Measurements from ENCODE around the gene DUSP6. TPM values are rescaled to one million over a fixed set of nuclear protein-coding genes. Genes with fewer than 3 reads are reported as not detected.
A peak's percentile ranks its signal among the peaks of the same experiment; 100 is the strongest.

Gene DUSP6
- total and polyA plus RNA-seq, 9 donors = 50.4 to 89.2 (median 68.1) TPM

DNA sequence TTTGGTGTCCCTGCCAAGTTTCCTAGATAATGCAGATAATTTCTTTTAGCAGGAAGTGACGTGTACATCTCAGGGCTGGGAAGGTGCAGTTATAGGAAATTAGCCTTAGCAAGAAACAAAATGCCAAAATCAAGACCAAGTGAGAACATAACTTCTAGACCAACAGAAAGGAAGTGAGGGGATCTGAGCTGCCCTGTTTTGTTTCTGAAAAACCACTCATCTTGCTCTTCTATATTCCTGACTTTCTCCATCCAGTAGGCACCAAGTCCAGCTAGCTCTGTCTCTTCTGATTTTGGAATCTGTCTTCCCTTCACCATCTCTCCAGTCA, 23.9 kb upstream of the DUSP6 start:
- Histone ChIP-seq H3K4me3 (ENCODE audit: low read length) (no peak overlapping the region), H3K9me3 (replicated peaks; ENCODE audit: control insufficient read depth, low read depth, low read length) (no peaks in the 10 kb centered on the region), H3K27me3 (ENCODE audit: control insufficient read depth, insufficient read depth, low read length) (no peaks in the 10 kb centered on the region), H3K36me3 (ENCODE audit: control insufficient read depth, insufficient read depth, low read length) (no peaks in the 10 kb centered on the region), H3K27ac (ENCODE audit: low read length) (no peak overlapping the region), H3K4me1 (ENCODE audit: control insufficient read depth, insufficient read depth, low read length) (peaks cover 5% of the 10 kb centered on the region)
- no CpG with 5 or more reads among the region's 1 CpG for WGBS (ENCODE audit: insufficient coverage)
- DNase-seq = no peak

DNA sequence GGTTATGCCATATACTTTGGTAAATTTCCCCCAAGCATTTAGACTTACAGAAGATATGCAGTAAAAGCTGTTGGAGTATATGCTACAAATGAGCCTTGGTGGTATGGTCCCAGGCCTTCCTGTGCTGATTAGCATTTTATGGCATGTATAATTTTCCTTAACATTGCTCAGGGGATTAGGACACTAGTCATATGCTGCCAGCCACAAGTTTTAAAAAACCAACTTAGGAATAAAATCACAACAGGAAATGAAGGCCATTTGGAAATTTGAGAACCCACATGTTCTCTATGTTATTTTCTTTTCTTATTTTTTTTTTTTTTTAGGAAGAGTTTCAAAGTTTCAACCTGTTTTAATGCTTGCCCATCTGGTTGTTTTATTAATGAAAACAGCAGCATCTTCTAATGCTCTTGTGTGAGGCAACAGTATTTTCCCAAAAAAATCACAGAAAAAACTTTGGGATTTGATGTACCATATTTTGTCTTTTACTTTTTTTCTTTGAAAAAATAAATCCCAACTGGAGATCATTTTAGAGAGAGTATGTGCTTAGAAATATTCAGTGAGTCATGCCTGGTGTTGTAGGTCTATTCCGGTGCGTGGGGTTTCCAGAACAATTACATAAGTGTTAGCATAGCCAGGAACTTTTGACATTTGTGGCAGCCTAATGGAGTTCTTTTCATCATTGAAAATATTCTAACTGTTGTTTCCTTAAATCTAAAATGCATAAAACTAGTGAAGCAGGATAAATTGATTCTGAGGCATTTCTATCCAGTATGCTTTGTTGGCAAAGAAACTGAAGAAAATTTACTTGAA, 21.7 kb upstream of the DUSP6 start:
- peak; percentile 83 for DNase-seq
- H3K4me3 ChIP-seq (ENCODE audit: low read length) = no peak overlapping the region
- 40% methylated on average over 2 of the region's 2 CpGs for WGBS (ENCODE audit: insufficient coverage)
- no peaks in the 10 kb centered on the region for H3K9me3 ChIP-seq (replicated peaks; ENCODE audit: control insufficient read depth, low read depth, low read length)
- peaks cover 3% of the 10 kb centered on the region for H3K4me1 ChIP-seq (ENCODE audit: control insufficient read depth, insufficient read depth, low read length)
- H3K36me3 ChIP-seq (ENCODE audit: control insufficient read depth, insufficient read depth, low read length) = no peaks in the 10 kb centered on the region
- H3K27me3 ChIP-seq (ENCODE audit: control insufficient read depth, insufficient read depth, low read length) = no peaks in the 10 kb centered on the region
- peak overlapping the region; percentile 26 for H3K27ac ChIP-seq (ENCODE audit: low read length)

DNA sequence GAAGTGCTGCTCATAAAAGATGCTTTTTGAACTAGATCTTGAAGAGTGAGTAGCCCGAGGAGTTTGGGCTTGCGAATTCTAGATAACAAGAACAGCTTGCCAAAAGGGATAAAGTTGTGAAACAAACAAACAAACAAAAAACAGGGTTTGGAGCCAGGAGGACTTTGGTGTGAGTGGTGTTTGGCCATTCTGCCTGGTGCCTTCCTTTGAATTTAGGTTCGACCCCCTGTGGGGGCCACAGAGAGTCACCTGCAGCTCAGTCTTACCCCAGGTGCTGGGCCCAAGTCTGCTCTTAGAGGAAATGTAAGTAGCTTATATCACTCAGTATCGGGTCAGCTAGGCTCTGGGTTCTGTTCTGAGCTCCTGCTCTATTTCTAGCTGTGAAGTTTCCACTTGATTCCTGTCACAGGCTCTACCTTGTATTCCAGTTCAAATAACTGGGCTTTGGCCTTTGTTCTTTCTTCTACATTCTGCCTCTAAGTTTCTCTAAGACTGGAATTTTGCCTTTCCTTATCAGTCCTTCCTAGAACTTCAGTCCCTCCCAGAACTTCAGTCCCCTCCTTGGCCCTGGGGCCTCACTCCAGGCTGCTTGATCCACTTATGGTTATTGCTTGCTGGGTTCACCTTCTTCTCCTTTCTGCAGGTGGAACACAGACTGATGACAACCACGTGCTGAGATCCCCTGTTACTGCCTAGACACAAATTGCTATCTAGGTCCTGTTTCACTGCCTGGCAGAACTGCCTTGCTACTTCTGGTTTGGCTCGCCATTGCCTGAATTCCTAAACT, 20.5 kb upstream of the DUSP6 start:
- 69% methylated on average over 2 of the region's 6 CpGs for WGBS (ENCODE audit: insufficient coverage)
- no peak for DNase-seq
- Histone ChIP-seq H3K4me1 (ENCODE audit: control insufficient read depth, insufficient read depth, low read length) (peaks cover 2% of the 10 kb centered on the region), H3K4me3 (ENCODE audit: low read length) (no peak overlapping the region), H3K27me3 (ENCODE audit: control insufficient read depth, insufficient read depth, low read length) (no peaks in the 10 kb centered on the region), H3K9me3 (replicated peaks; ENCODE audit: control insufficient read depth, low read depth, low read length) (no peaks in the 10 kb centered on the region), H3K27ac (ENCODE audit: low read length) (no peak overlapping the region), H3K36me3 (ENCODE audit: control insufficient read depth, insufficient read depth, low read length) (no peaks in the 10 kb centered on the region)

DNA sequence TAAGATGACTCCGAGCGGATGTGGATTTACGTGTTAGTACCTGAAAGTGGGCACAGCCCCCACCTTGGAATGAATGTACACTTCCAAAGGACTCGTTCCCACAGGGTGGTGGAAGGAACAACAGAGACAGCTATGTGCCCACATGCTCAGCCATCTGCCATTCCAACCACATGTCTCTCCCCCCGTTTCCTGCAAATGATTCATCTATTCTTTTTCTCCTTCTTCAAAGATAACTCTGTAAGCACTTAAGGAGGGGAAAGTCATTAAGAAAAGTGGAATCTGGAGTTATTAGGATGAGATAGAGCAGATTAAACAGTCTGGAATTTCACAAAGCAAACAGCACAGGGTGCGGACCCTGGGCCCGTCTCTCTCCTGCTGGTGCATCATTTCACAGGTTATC, 18.5 kb upstream of the DUSP6 start:
- Histone ChIP-seq H3K27ac (ENCODE audit: low read length) (no peak overlapping the region), H3K36me3 (ENCODE audit: control insufficient read depth, insufficient read depth, low read length) (no peaks in the 10 kb centered on the region), H3K4me3 (ENCODE audit: low read length) (no peak overlapping the region), H3K9me3 (replicated peaks; ENCODE audit: control insufficient read depth, low read depth, low read length) (no peaks in the 10 kb centered on the region), H3K27me3 (ENCODE audit: control insufficient read depth, insufficient read depth, low read length) (no peaks in the 10 kb centered on the region), H3K4me1 (ENCODE audit: control insufficient read depth, insufficient read depth, low read length) (peaks cover 2% of the 10 kb centered on the region)
- DNase-seq = no peak
- WGBS (ENCODE audit: insufficient coverage) = no CpG with 5 or more reads among the region's 7 CpGs

DNA sequence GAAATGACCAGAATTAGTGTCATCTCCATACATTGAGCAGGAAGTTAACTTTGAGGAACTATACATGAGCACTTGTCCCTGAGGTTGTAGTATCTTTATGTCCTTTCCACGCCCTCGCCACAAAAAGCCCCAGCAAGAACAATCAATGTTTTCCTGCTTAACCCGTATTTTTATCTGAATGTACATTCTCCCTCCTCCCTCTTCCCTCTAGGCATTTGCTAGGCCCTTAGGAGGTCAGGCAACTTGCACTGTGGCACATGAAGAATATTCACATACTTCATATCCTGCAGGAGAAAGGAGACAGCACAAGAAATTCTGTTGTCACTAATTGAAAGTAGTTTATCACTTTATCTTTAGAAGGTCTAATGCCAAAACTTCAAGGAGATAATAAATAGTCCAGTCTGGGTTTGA, 18.1 kb upstream of the DUSP6 start:
- Histone ChIP-seq H3K27me3 (ENCODE audit: control insufficient read depth, insufficient read depth, low read length) (no peaks in the 10 kb centered on the region), H3K4me1 (ENCODE audit: control insufficient read depth, insufficient read depth, low read length) (peaks cover 2% of the 10 kb centered on the region), H3K4me3 (ENCODE audit: low read length) (no peak overlapping the region), H3K9me3 (replicated peaks; ENCODE audit: control insufficient read depth, low read depth, low read length) (no peaks in the 10 kb centered on the region), H3K27ac (ENCODE audit: low read length) (no peak overlapping the region), H3K36me3 (ENCODE audit: control insufficient read depth, insufficient read depth, low read length) (no peaks in the 10 kb centered on the region)
- WGBS (ENCODE audit: insufficient coverage) = 44% methylated on average over 3 of the region's 3 CpGs
- no peak for DNase-seq

DNA sequence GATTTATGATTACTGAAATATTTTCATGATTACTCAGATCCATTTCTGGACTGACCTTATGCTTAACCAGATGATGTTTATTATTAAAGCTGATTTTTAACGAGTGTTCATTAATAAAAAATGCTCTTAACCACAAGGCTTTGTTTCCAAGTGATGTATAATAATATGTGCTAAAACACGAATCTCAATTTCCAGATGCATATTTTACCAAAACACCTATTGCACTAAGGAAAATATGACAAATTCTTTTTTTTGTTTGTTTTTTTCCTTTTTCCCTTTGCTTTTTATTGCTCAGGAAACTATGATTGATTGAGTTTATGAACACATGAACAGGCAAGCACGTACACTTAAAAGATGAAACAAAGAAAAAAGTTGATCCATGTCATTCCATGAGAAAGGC, 16.9 kb upstream of the DUSP6 start:
- H3K27me3 ChIP-seq (ENCODE audit: control insufficient read depth, insufficient read depth, low read length) = no peaks in the 10 kb centered on the region
- DNase-seq = no peak
- H3K36me3 ChIP-seq (ENCODE audit: control insufficient read depth, insufficient read depth, low read length) = no peaks in the 10 kb centered on the region
- no CpG with 5 or more reads among the region's 3 CpGs for WGBS (ENCODE audit: insufficient coverage)
- H3K4me1 ChIP-seq (ENCODE audit: control insufficient read depth, insufficient read depth, low read length) = no peaks in the 10 kb centered on the region
- H3K4me3 ChIP-seq (ENCODE audit: low read length) = no peak overlapping the region
- no peak overlapping the region for H3K27ac ChIP-seq (ENCODE audit: low read length)
- no peaks in the 10 kb centered on the region for H3K9me3 ChIP-seq (replicated peaks; ENCODE audit: control insufficient read depth, low read depth, low read length)

DNA sequence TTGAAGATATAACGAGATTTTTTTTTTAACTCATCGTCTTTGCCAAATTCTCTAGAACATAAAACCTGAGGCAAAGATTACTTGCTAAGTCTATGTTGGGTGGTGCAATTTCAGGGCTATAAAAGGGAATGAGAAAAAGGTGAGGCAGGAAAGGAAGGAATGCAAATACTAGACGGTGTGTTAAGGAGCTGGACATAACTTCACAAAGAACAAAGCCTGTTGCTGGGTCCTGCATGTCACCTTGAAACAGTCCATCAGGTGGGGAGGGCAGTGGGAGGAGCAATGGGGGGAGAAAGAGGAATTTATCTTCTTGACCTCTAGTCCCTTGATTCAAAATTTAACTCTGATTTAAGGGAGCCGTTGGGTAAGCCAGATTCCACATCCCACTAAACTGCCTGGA, 16.1 kb upstream of the DUSP6 start:
- Histone ChIP-seq H3K27me3 (ENCODE audit: control insufficient read depth, insufficient read depth, low read length) (no peaks in the 10 kb centered on the region), H3K4me1 (ENCODE audit: control insufficient read depth, insufficient read depth, low read length) (no peaks in the 10 kb centered on the region), H3K9me3 (replicated peaks; ENCODE audit: control insufficient read depth, low read depth, low read length) (no peaks in the 10 kb centered on the region), H3K4me3 (ENCODE audit: low read length) (no peak overlapping the region), H3K27ac (ENCODE audit: low read length) (no peak overlapping the region), H3K36me3 (ENCODE audit: control insufficient read depth, insufficient read depth, low read length) (no peaks in the 10 kb centered on the region)
- DNase-seq = no peak
- WGBS (ENCODE audit: insufficient coverage) = 40% methylated on average over 1 of the region's 4 CpGs

DNA sequence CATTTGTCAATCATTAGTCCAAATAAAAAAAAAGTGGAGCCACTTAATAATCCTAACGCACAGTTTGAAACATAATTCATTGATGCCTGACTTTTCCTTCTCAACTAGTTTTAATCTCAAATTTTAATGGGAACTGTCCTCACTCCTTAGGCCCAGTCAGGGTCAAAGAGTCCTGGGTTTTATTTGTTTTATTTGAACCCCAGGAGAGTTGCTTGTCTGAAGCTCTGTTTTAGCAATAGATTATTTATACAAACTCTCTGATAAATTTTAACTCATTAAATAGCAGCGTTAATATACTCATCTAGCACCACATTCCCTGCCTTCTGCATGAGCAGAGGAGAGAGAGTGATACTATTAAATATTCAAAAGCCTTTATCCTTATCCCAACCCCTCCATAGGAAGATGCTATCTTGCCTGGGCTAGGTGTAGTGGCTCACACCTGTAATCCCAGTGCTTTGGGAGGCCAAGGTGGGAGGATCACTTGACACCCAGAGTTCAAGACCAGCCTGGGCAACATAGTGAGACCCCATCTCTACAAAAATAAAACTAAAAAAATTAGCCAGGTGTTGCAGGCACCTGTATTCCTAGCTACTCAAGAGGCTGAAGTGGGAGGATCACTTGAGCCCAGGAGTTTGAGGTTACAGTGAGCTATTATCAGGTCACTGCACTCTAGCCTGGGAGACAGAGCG, 14.5 kb upstream of the DUSP6 start:
- no peak for DNase-seq
- H3K4me1 ChIP-seq (ENCODE audit: control insufficient read depth, insufficient read depth, low read length) = no peaks in the 10 kb centered on the region
- no CpG with 5 or more reads among the region's 3 CpGs for WGBS (ENCODE audit: insufficient coverage)

DNA sequence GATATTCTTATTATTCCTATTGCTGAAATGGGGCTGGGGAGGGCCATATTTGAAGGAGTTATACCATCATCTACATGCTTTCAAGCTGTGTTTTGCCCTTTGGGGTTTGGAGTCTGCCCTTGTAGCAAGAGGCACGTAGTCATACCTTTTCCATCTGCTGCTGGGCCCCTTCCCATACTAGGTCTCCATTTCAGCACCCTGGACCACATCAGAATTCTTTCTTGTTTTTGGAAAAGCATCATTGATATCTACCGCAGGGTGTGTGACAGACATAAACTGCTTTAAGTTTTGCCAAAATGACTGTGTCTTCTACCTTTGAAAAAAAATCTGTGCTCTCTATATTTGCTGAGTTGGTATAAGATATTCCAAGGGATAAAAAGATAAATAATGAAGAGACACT, 12.3 kb upstream of the DUSP6 start:
- Histone ChIP-seq H3K9me3 (replicated peaks; ENCODE audit: control insufficient read depth, low read depth, low read length) (no peaks in the 10 kb centered on the region), H3K4me3 (ENCODE audit: low read length) (no peak overlapping the region), H3K36me3 (ENCODE audit: control insufficient read depth, insufficient read depth, low read length) (no peaks in the 10 kb centered on the region), H3K27ac (ENCODE audit: low read length) (no peak overlapping the region), H3K4me1 (ENCODE audit: control insufficient read depth, insufficient read depth, low read length) (no peaks in the 10 kb centered on the region), H3K27me3 (ENCODE audit: control insufficient read depth, insufficient read depth, low read length) (no peaks in the 10 kb centered on the region)
- no peak for DNase-seq
- WGBS (ENCODE audit: insufficient coverage) = 80% methylated on average over 2 of the region's 2 CpGs

More for the DNA sequence above, 14.5 kb upstream of the DUSP6 start:
- no peaks in the 10 kb centered on the region for H3K27me3 ChIP-seq (ENCODE audit: control insufficient read depth, insufficient read depth, low read length)
- no peaks in the 10 kb centered on the region for H3K36me3 ChIP-seq (ENCODE audit: control insufficient read depth, insufficient read depth, low read length)
- no peak overlapping the region for H3K27ac ChIP-seq (ENCODE audit: low read length)
- H3K9me3 ChIP-seq (replicated peaks; ENCODE audit: control insufficient read depth, low read depth, low read length) = no peaks in the 10 kb centered on the region
- no peak overlapping the region for H3K4me3 ChIP-seq (ENCODE audit: low read length)

DNA sequence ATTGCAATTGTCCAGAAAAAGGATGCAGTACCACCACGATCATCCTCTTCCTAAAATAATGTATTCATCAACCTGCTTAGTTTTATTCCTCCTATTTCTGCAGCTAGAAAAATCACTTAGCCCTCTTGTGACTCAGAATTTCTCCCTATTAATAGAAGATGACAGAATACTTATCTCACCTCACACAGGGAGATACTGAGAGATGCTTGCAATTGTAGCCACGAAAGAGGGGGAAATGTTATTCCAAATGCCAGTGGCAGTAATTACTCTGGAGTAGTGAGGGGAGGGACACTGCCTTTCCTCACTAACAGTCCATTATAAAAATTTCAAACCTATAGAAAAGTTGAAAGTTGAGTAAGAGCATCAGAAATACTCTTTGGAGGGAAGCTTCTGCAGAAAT, 11.8 kb upstream of the DUSP6 start:
- Histone ChIP-seq H3K36me3 (ENCODE audit: control insufficient read depth, insufficient read depth, low read length) (no peaks in the 10 kb centered on the region), H3K27me3 (ENCODE audit: control insufficient read depth, insufficient read depth, low read length) (no peaks in the 10 kb centered on the region), H3K4me3 (ENCODE audit: low read length) (no peak overlapping the region), H3K9me3 (replicated peaks; ENCODE audit: control insufficient read depth, low read depth, low read length) (no peaks in the 10 kb centered on the region), H3K27ac (ENCODE audit: low read length) (no peak overlapping the region), H3K4me1 (ENCODE audit: control insufficient read depth, insufficient read depth, low read length) (no peaks in the 10 kb centered on the region)
- WGBS (ENCODE audit: insufficient coverage) = no CpG with 5 or more reads among the region's 2 CpGs
- no peak for DNase-seq
